ENCODE data around the gene GSE1.

Gene GSE1

GRCh38 chr16:85709766-85710585 is 96.9 kb downstream of the GSE1 start:
- no peak for DNase-seq (ENCODE audit: low read depth)
- TF ChIP-seq CTCF (IDR thresholded peaks at IDR 0.05; ENCODE audit: insufficient read depth, low read depth, low read length, missing control alignments) = no peak
- H3K4me3 ChIP-seq (ENCODE audit: low read depth, low read length) = no peak overlapping the region

GRCh38 chr16:85710732-85711131 is 97.6 kb downstream of the GSE1 start:
- no peak overlapping the region for H3K4me3 ChIP-seq (ENCODE audit: low read depth, low read length)
- no peak for DNase-seq (ENCODE audit: low read depth)
- TF ChIP-seq CTCF (IDR thresholded peaks at IDR 0.05; ENCODE audit: insufficient read depth, low read depth, low read length, missing control alignments) = no peak

GRCh38 chr16:85711982-85712587 is 99.0 kb downstream of the GSE1 start:
- DNase-seq (ENCODE audit: low read depth) = no peak
- H3K4me3 ChIP-seq (ENCODE audit: low read depth, low read length) = no peak overlapping the region
- TF ChIP-seq CTCF (IDR thresholded peaks at IDR 0.05; ENCODE audit: insufficient read depth, low read depth, low read length, missing control alignments) = no peak

- H3K4me3 ChIP-seq (ENCODE audit: low read depth, low read length) = no peak overlapping the region
- TF ChIP-seq CTCF (IDR thresholded peaks at IDR 0.05; ENCODE audit: insufficient read depth, low read depth, low read length, missing control alignments) = no peak
- no peak for DNase-seq (ENCODE audit: low read depth)
Observed at GRCh38 chr16:85712801-85713200, 99.7 kb downstream of the GSE1 start.

- no peak overlapping the region for H3K4me3 ChIP-seq (ENCODE audit: low read depth, low read length)
- DNase-seq (ENCODE audit: low read depth) = no peak
- TF ChIP-seq CTCF (IDR thresholded peaks at IDR 0.05; ENCODE audit: insufficient read depth, low read depth, low read length, missing control alignments) = no peak
Observed at GRCh38 chr16:85715169-85716021, 102.3 kb downstream of the GSE1 start.

- no peak for TF ChIP-seq CTCF (IDR thresholded peaks at IDR 0.05; ENCODE audit: insufficient read depth, low read depth, low read length, missing control alignments)
- DNase-seq (ENCODE audit: low read depth) = no peak
- no peak overlapping the region for H3K4me3 ChIP-seq (ENCODE audit: low read depth, low read length)
Observed at GRCh38 chr16:85716022-85716679, 103.0 kb downstream of the GSE1 start.
